CD14-positive monocyte (primary cell): ENCODE measurements around the gene GHRH. TPM values are rescaled to one million over a fixed set of nuclear protein-coding genes. Genes with fewer than 3 reads are reported as not detected.

Source experiments
- DNase-seq, 3 donors: peaks; one replicate each; pipeline ENCODE4 v3.0.0-alpha.2; 2011 to 2022
- H2AFZ ChIP-seq: 2 replicates; pipeline ENCODE4 v1.6.0; 2012; ENCODE audit warnings: mild to moderate bottlenecking, low read depth, low read length, inconsistent platforms; ENCODE audit not compliant: insufficient read depth, poor library complexity, severe bottlenecking
- H3K27ac ChIP-seq, 2 donors: 1 replicate in 1 of 2; 2 replicates in 1 of 2; pipeline ENCODE4 v1.5.1; 2012 to 2013; ENCODE audit warnings: low read length in 2 of 2, control low read depth in 1 of 2, inconsistent platforms in 1 of 2, low read depth in 1 of 2, mild to moderate bottlenecking in 1 of 2
- H3K27me3 ChIP-seq, 2 donors: one replicate each; pipeline versions ENCODE4 v1.6.0 to v1.6.1; 2011 to 2013; ENCODE audit warnings: low read length in 2 of 2; ENCODE audit not compliant: control insufficient read depth in 2 of 2, insufficient read depth in 2 of 2
- H3K36me3 ChIP-seq, 2 donors: replicated peaks in 1 of 2; 1 replicate in 1 of 2; 2 replicates in 1 of 2; pipeline versions ENCODE4 v1.5.1 to v1.6.1; 2012 to 2013; ENCODE audit warnings: low read length in 2 of 2, control low read depth in 1 of 2, inconsistent platforms in 1 of 2, mild to moderate bottlenecking in 1 of 2; ENCODE audit not compliant: insufficient read depth in 2 of 2, control insufficient read depth in 1 of 2
- H3K4me1 ChIP-seq, 2 donors: 1 replicate in 1 of 2; 2 replicates in 1 of 2; pipeline versions ENCODE4 v1.5.1 to v1.6.1; 2012 to 2013; ENCODE audit warnings: low read length in 2 of 2, control low read depth in 1 of 2, inconsistent platforms in 1 of 2, mild to moderate bottlenecking in 1 of 2, moderate library complexity in 1 of 2; ENCODE audit not compliant: insufficient read depth in 2 of 2, control insufficient read depth in 1 of 2
- H3K4me2 ChIP-seq: replicated peaks from 2 replicates; pipeline ENCODE3; 2012; ENCODE audit warnings: low read length, moderate library complexity, mild to moderate bottlenecking; ENCODE audit not compliant: poor library complexity, severe bottlenecking; ENCODE audit errors: extremely low read depth
- H3K4me3 ChIP-seq, 3 experiments: fragments of 200-600 bp in 1 of 3; sonication (generic) in 1 of 3; replicated peaks in 1 of 3; 1 replicate in 2 of 3; 2 replicates in 1 of 3; pipeline ENCODE4 v1.5.1; 2011 to 2013; ENCODE audit warnings: low read length in 3 of 3, mild to moderate bottlenecking in 3 of 3, control low read depth in 2 of 3, low read depth in 2 of 3, inconsistent platforms in 1 of 3, moderate library complexity in 1 of 3
- H3K79me2 ChIP-seq: 2 replicates; pipeline ENCODE4 v1.6.0; 2012; ENCODE audit warnings: mild to moderate bottlenecking, control low read depth, inconsistent platforms, low read length, moderate library complexity; ENCODE audit not compliant: insufficient read depth
- H3K9ac ChIP-seq: 2 replicates; pipeline ENCODE4 v1.6.0; 2017; ENCODE audit warnings: low read length, mild to moderate bottlenecking; ENCODE audit not compliant: insufficient read depth, poor library complexity, severe bottlenecking
- H3K9me3 ChIP-seq, 2 donors: replicated peaks in 1 of 2; 1 replicate in 1 of 2; 2 replicates in 1 of 2; pipeline versions ENCODE4 v1.5.1 to v1.6.1; 2012 to 2013; ENCODE audit warnings: low read length in 2 of 2, control low read depth in 1 of 2; ENCODE audit not compliant: control insufficient read depth in 1 of 2, insufficient read depth in 1 of 2
- H4K20me1 ChIP-seq: 2 replicates; pipeline ENCODE4 v1.6.0; 2012; ENCODE audit warnings: mild to moderate bottlenecking, low read length, control low read depth, moderate library complexity; ENCODE audit not compliant: insufficient read depth
- H3K27ac Mint-ChIP-seq, 7 donors: one replicate each; pipeline ENCODE4 v1.8.0; 2020; ENCODE audit warnings: mild to moderate bottlenecking in 7 of 7, mixed read lengths in 7 of 7, moderate library complexity in 6 of 7, inconsistent platforms in 2 of 7
- H3K27me3 Mint-ChIP-seq, 3 donors: one replicate each; pipeline ENCODE4 v1.8.0; 2021 to 2022; ENCODE audit warnings: low read depth in 3 of 3, mild to moderate bottlenecking in 3 of 3, mixed read lengths in 3 of 3, moderate library complexity in 3 of 3, inconsistent platforms in 1 of 3
- H3K36me3 Mint-ChIP-seq, 2 donors: one replicate each; pipeline ENCODE4 v1.8.0; 2020; ENCODE audit warnings: mixed read lengths in 2 of 2, inconsistent platforms in 1 of 2, mild to moderate bottlenecking in 1 of 2
- H3K4me1 Mint-ChIP-seq: one replicate; pipeline ENCODE4 v1.8.0; 2020; ENCODE audit warnings: mild to moderate bottlenecking, mixed read lengths
- H3K4me3 Mint-ChIP-seq, 2 donors: one replicate each; pipeline ENCODE4 v1.8.0; 2020; ENCODE audit warnings: mild to moderate bottlenecking in 2 of 2, mixed read lengths in 2 of 2, moderate library complexity in 1 of 2
- H3K9me3 Mint-ChIP-seq, 7 donors: one replicate each; pipeline ENCODE4 v1.8.0; 2020 to 2022; ENCODE audit warnings: mixed read lengths in 7 of 7, mild to moderate bottlenecking in 6 of 7, moderate library complexity in 6 of 7, inconsistent platforms in 2 of 7
- WGBS: methylation state at CpG from one replicate; pipeline ENCODE4 v1.1.5; 2013; ENCODE audit warnings: missing lambda C conversion rate; ENCODE audit not compliant: insufficient coverage; 5-methylcytosine and 5-hydroxymethylcytosine counted together
- intact Hi-C, 2 donors: fragments of 100-400 bp; cut with micrococcal nuclease; formaldehyde crosslinking; loops; one replicate each; pipeline versions ENCODE4 v1.15.0 to v1.15.1; 2023
- polyA plus RNA-seq, 3 donors: library from polyadenylated mRNA; depleted of rRNA in 1 of 3; unstranded in 2 of 3; stranded (reverse) in 1 of 3; fragments of 300-500 nt in 2 of 3; fragments of >200 nt in 1 of 3; fragmentation: Illumina TruSeq in 2 of 3; gene quantifications; 1 replicate in 2 of 3; 2 replicates in 1 of 3; pipeline ENCODE4 v1.2.3, GENCODE V29; 2012 to 2021
- TF ChIP-seq, protein P1 (sequence below): fragments of 200-600 bp; IDR thresholded peaks from one replicate; pipeline ENCODE4 v1.8.0; 2022; ENCODE audit warnings: antibody characterized with exemption, mild to moderate bottlenecking

The GHRH gene
- polyA plus RNA-seq, 3 donors: not detected

DNA sequence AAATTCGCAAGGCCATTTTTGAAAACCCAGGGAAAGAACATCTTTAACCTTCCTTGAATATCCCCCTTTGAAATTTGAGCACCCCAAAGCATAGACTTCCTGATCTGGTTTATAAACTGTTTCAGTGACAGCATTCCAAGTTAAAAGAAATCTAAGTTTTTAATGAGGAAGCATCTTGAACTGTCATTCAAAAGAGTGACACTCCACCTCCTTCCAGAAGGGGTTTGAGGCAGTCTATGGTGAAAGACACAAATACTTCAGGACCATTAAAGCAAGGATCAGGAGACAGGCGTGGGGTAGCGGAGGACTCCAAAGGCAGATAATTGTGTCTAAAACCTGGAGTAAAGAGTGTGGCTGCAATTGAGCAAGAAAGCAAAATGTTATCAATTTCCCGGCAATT lies 691 bp downstream of the GHRH start:
- intact Hi-C loops: loop anchor here in 1 of 2 donors (10.0 kb wide), 1 partner anchor 264 kb away; the partner anchor contains the start of genes BLCAP and NNAT
- Mint-ChIP-seq H3K4me1 (peaks cover 6% of the 10 kb centered on the region), H3K9me3 (peaks cover 0 to 5% (median 0%) of the 10 kb centered on the region in 7 donors), H3K36me3 (no peaks in the 10 kb centered on the region), H3K27ac (peak overlapping the region in 1 of 7 donors; percentile 15), H3K4me3 (no peak overlapping the region), H3K27me3 (peaks cover 1 to 5% (median 4%) of the 10 kb centered on the region in 3 donors)
- TF ChIP-seq, protein P1, sequence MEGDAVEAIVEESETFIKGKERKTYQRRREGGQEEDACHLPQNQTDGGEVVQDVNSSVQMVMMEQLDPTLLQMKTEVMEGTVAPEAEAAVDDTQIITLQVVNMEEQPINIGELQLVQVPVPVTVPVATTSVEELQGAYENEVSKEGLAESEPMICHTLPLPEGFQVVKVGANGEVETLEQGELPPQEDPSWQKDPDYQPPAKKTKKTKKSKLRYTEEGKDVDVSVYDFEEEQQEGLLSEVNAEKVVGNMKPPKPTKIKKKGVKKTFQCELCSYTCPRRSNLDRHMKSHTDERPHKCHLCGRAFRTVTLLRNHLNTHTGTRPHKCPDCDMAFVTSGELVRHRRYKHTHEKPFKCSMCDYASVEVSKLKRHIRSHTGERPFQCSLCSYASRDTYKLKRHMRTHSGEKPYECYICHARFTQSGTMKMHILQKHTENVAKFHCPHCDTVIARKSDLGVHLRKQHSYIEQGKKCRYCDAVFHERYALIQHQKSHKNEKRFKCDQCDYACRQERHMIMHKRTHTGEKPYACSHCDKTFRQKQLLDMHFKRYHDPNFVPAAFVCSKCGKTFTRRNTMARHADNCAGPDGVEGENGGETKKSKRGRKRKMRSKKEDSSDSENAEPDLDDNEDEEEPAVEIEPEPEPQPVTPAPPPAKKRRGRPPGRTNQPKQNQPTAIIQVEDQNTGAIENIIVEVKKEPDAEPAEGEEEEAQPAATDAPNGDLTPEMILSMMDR: no peak
- Histone ChIP-seq H3K4me3 (no peak overlapping the region), H3K27ac (no peak overlapping the region), H3K79me2 (no peaks in the 10 kb centered on the region), H4K20me1 (no peaks in the 10 kb centered on the region), H3K27me3 (no peaks in the 10 kb centered on the region), H2AFZ (no peak overlapping the region), H3K4me1 (peaks cover 6% of the 10 kb centered on the region in 2 donors), H3K9ac (no peak overlapping the region), H3K4me2 (no peak overlapping the region), H3K36me3 (no peaks in the 10 kb centered on the region), H3K9me3 (no peaks in the 10 kb centered on the region)
- DNase-seq: no peak
- WGBS: 100% methylated on average over 2 of the region's 4 CpGs

GRCh38 chr20:37259865-37260264 lies 1.7 kb downstream of the GHRH start:
- H3K4me1 ChIP-seq: peaks cover 3 to 4% of the 10 kb centered on the region in 2 donors
- H3K4me3 Mint-ChIP-seq: no peak overlapping the region
- H2AFZ ChIP-seq: no peak overlapping the region
- H3K4me3 ChIP-seq: no peak overlapping the region
- no peaks in the 10 kb centered on the region for H4K20me1 ChIP-seq
- H3K9ac ChIP-seq: no peak overlapping the region
- H3K27me3 Mint-ChIP-seq: peaks cover 4 to 7% (median 5%) of the 10 kb centered on the region in 3 donors
- DNase-seq: no peak
- 63% methylated on average over 1 of the region's 3 CpGs for WGBS
- no peaks in the 10 kb centered on the region for H3K36me3 Mint-ChIP-seq
- TF ChIP-seq, protein P1: no peak
- H3K27ac Mint-ChIP-seq: no peak overlapping the region
- peaks cover 4% of the 10 kb centered on the region for H3K4me1 Mint-ChIP-seq
- no peak overlapping the region for H3K27ac ChIP-seq
- no peak overlapping the region for H3K4me2 ChIP-seq
- no peaks in the 10 kb centered on the region for H3K9me3 Mint-ChIP-seq
- intact Hi-C loops: loop anchor here in 1 of 2 donors (10.0 kb wide), 1 partner anchor 265 kb away; the partner anchor contains the start of genes BLCAP and NNAT
- no peaks in the 10 kb centered on the region for H3K79me2 ChIP-seq
- no peaks in the 10 kb centered on the region for H3K9me3 ChIP-seq
- H3K36me3 ChIP-seq: no peaks in the 10 kb centered on the region
- H3K27me3 ChIP-seq: no peaks in the 10 kb centered on the region
